H1 (cell line): ENCODE data around the gene NCOA1. TPM values are rescaled to one million over a fixed set of nuclear protein-coding genes. Genes with fewer than 3 reads are reported as not detected.

ENCODE experiments used
- CTCF ChIA-PET: fragments of 300-600 bp; sonication (Branson Sonifier 250); formaldehyde crosslinking; loops from one replicate; lab custom pipeline; 2021; ENCODE audit not compliant: partially characterized antibody; lab: Charles Lee
- POLR2A ChIA-PET: fragments of 300-600 bp; sonication (Branson Sonifier 250); formaldehyde crosslinking; loops from one replicate; lab custom pipeline; 2021; ENCODE audit warnings: inconsistent platforms; ENCODE audit not compliant: partially characterized antibody; lab: Charles Lee
- DNase-seq, 2 experiments: peaks; one replicate each; pipeline versions ENCODE4 v3.0.0 to v3.0.0-alpha.2; 2010 to 2022; ENCODE audit warnings: low spot score in 2 of 2, low read depth in 1 of 2, mixed read lengths in 1 of 2
- FAIRE-seq: peaks from 2 replicates; lab custom pipeline; 2011; peaks lifted over from hg19 to GRCh38; lab: Jason Lieb, UNC
- H2AFZ ChIP-seq: 2 replicates; pipeline ENCODE4 v1.8.1; 2012; ENCODE audit warnings: low read length, inconsistent platforms
- H2AK5ac ChIP-seq: 2 replicates; pipeline ENCODE4 v1.6.1; 2013; ENCODE audit warnings: low read depth, low read length
- H2BK120ac ChIP-seq: replicated peaks from 2 replicates; pipeline ENCODE3; 2013; ENCODE audit warnings: low read depth, low read length, inconsistent platforms
- H2BK12ac ChIP-seq: 2 replicates; pipeline ENCODE4 v1.6.1; 2013; ENCODE audit warnings: low read depth, low read length
- H2BK15ac ChIP-seq: 2 replicates; pipeline ENCODE4 v1.6.1; 2013; ENCODE audit warnings: low read length
- H2BK20ac ChIP-seq: 2 replicates; pipeline ENCODE4 v1.6.1; 2013; ENCODE audit warnings: low read length
- H2BK5ac ChIP-seq: 2 replicates; pipeline ENCODE4 v1.6.1; 2013; ENCODE audit warnings: low read depth, low read length
- H3K14ac ChIP-seq: 2 replicates; pipeline ENCODE4 v1.6.1; 2013; ENCODE audit warnings: inconsistent platforms; ENCODE audit not compliant: insufficient read length
- H3K18ac ChIP-seq: 2 replicates; pipeline ENCODE4 v1.6.1; 2013; ENCODE audit warnings: low read length; ENCODE audit errors: extremely low read depth
- H3K23ac ChIP-seq: 2 replicates; pipeline ENCODE4 v1.6.1; 2013; ENCODE audit warnings: inconsistent platforms; ENCODE audit not compliant: insufficient read length
- H3K23me2 ChIP-seq: 2 replicates; pipeline ENCODE4 v1.6.1; 2013; ENCODE audit warnings: low read depth, low read length
- H3K27ac ChIP-seq: 2 replicates; pipeline ENCODE4 v1.6.1; 2011; ENCODE audit warnings: low read depth, low read length, inconsistent platforms
- H3K27me3 ChIP-seq, 4 experiments: replicated peaks in 1 of 4; 1 replicate in 1 of 4; 2 replicates in 3 of 4; pipeline versions ENCODE4 v1.6.1 to v1.8.1; 2011 to 2013; ENCODE audit warnings: low read length in 3 of 4, mild to moderate bottlenecking in 3 of 4, inconsistent platforms in 2 of 4, mixed read lengths in 2 of 4, moderate library complexity in 1 of 4; ENCODE audit not compliant: control insufficient read depth in 3 of 4, insufficient read depth in 3 of 4; ENCODE audit errors: extremely low read depth in 1 of 4
- H3K36me3 ChIP-seq, 4 experiments: 2 replicates each; pipeline versions ENCODE4 v1.6.1 to v1.8.1; 2011 to 2013; ENCODE audit warnings: mild to moderate bottlenecking in 4 of 4, low read length in 3 of 4, moderate library complexity in 2 of 4, control low read depth in 1 of 4, inconsistent platforms in 1 of 4; ENCODE audit not compliant: insufficient read depth in 4 of 4, control insufficient read depth in 2 of 4
- H3K4ac ChIP-seq: replicated peaks from 2 replicates; pipeline ENCODE3; 2013; ENCODE audit warnings: low read length, low read depth, mixed read lengths, inconsistent platforms; ENCODE audit not compliant: insufficient read length
- H3K4me1 ChIP-seq, 4 experiments: replicated peaks in 1 of 4; 1 replicate in 1 of 4; 2 replicates in 3 of 4; pipeline versions ENCODE4 v1.6.1 to v1.8.1; 2011 to 2013; ENCODE audit warnings: low read length in 3 of 4, inconsistent platforms in 2 of 4, mixed read lengths in 1 of 4; ENCODE audit not compliant: insufficient read depth in 4 of 4, control insufficient read depth in 3 of 4
- H3K4me2 ChIP-seq, 2 experiments: 2 replicates each; pipeline versions ENCODE4 v1.6.1 to v1.8.1; 2011 to 2013; ENCODE audit warnings: low read depth in 2 of 2, low read length in 2 of 2, control low read depth in 1 of 2, inconsistent platforms in 1 of 2, mild to moderate bottlenecking in 1 of 2; ENCODE audit not compliant: insufficient read depth in 1 of 2
- H3K4me3 ChIP-seq, 4 experiments: fragments of 200-600, 300-600 bp in 1 of 4; sonication (generic), shearing (Covaris generic), sonication (Bioruptor Twin) in 1 of 4; 2 replicates each; pipeline versions ENCODE4 v1.5.1 to v1.8.1; 2011 to 2016; ENCODE audit warnings: low read length in 4 of 4, low read depth in 3 of 4, control low read depth in 2 of 4, inconsistent platforms in 2 of 4, mild to moderate bottlenecking in 2 of 4, mixed read lengths in 1 of 4, moderate library complexity in 1 of 4; ENCODE audit not compliant: insufficient read depth in 2 of 4; ENCODE audit errors: extremely low read depth in 1 of 4
- H3K56ac ChIP-seq: replicated peaks from 2 replicates; pipeline ENCODE3; 2013; ENCODE audit warnings: low read depth, mild to moderate bottlenecking, mixed read lengths, low read length, inconsistent platforms; ENCODE audit not compliant: insufficient read length
- H3K79me1 ChIP-seq: 2 replicates; pipeline ENCODE4 v1.6.1; 2013; ENCODE audit warnings: low read depth, low read length, control low read depth
- H3K79me2 ChIP-seq, 2 experiments: 2 replicates each; pipeline versions ENCODE4 v1.6.1 to v1.8.1; 2012 to 2013; ENCODE audit warnings: low read length in 2 of 2, mild to moderate bottlenecking in 2 of 2, inconsistent platforms in 1 of 2; ENCODE audit not compliant: insufficient read depth in 2 of 2, control insufficient read depth in 1 of 2
- H3K9ac ChIP-seq, 4 experiments: replicated peaks in 1 of 4; 1 replicate in 1 of 4; 2 replicates in 3 of 4; pipeline versions ENCODE4 v1.6.1 to v1.8.1; 2011 to 2013; ENCODE audit warnings: low read depth in 3 of 4, low read length in 3 of 4, control low read depth in 2 of 4, mild to moderate bottlenecking in 2 of 4, moderate library complexity in 2 of 4, inconsistent platforms in 1 of 4; ENCODE audit errors: extremely low read depth in 1 of 4
- H3K9me3 ChIP-seq, 2 experiments: 2 replicates each; pipeline versions ENCODE4 v1.6.1 to v1.8.1; 2012 to 2013; ENCODE audit warnings: mild to moderate bottlenecking in 2 of 2, moderate library complexity in 2 of 2, control low read depth in 1 of 2, inconsistent platforms in 1 of 2, low read depth in 1 of 2, low read length in 1 of 2, mixed read lengths in 1 of 2; ENCODE audit not compliant: insufficient read depth in 2 of 2
- H4K20me1 ChIP-seq, 2 experiments: replicated peaks in 1 of 2; 2 replicates each; pipeline versions ENCODE3 to v1.8.1; 2011 to 2013; ENCODE audit warnings: inconsistent platforms in 2 of 2, low read length in 2 of 2, mild to moderate bottlenecking in 1 of 2; ENCODE audit not compliant: insufficient read depth in 2 of 2, control insufficient read depth in 1 of 2
- H4K5ac ChIP-seq: 2 replicates; pipeline ENCODE4 v1.6.1; 2013; ENCODE audit warnings: low read length, low read depth, mixed read lengths, inconsistent platforms; ENCODE audit not compliant: insufficient read length
- H4K8ac ChIP-seq: 2 replicates; pipeline ENCODE4 v1.8.0; 2013; ENCODE audit warnings: mild to moderate bottlenecking, moderate library complexity, low read length, inconsistent platforms; ENCODE audit not compliant: insufficient read depth; ENCODE audit errors: extremely low read depth
- H4K91ac ChIP-seq: replicated peaks from 2 replicates; pipeline ENCODE3; 2013; ENCODE audit warnings: low read length, mixed read lengths, inconsistent platforms; ENCODE audit not compliant: insufficient read length
- BACH1 ChIP-seq: IDR thresholded peaks from 2 replicates; pipeline ENCODE4 v1.6.1; 2012; ENCODE audit warnings: low read length, improper control_type of control experiment
- BCL11A ChIP-seq, 2 experiments: IDR thresholded peaks; one replicate each; pipeline ENCODE4 v1.6.1; 2011; ENCODE audit warnings: low read depth in 2 of 2, low read length in 2 of 2, mild to moderate bottlenecking in 2 of 2
- KDM5A ChIP-seq: fragments of 200-600 bp; IDR thresholded peaks from 2 replicates; pipeline ENCODE4 v1.7.1; 2012; ENCODE audit warnings: mild to moderate bottlenecking, low read length, inconsistent platforms, mixed read lengths
- WGBS, 2 experiments: shearing (Covaris generic) in 1 of 2; methylation state at CpG; one replicate each; pipeline versions ENCODE4 v1.1.6 to v1.1.7; 2013 to 2015; ENCODE audit warnings: low lambda C conversion rate in 2 of 2, mixed read lengths in 2 of 2, inconsistent platforms in 1 of 2, low coverage in 1 of 2, missing lambda C conversion rate in 1 of 2; ENCODE audit not compliant: insufficient replicate concordance in 2 of 2, insufficient coverage in 1 of 2, insufficient read length in 1 of 2; ENCODE audit errors: extremely low coverage in 1 of 2, missing lambda C conversion rate in 1 of 2; 5-methylcytosine and 5-hydroxymethylcytosine counted together
- polyA plus RNA-seq, 7 experiments: library from polyadenylated mRNA; depleted of rRNA in 3 of 7; stranded (reverse) in 5 of 7; unstranded in 2 of 7; fragments of >200 nt in 5 of 7; fragments of 200-250 nt in 2 of 7; gene quantifications; 1 replicate in 5 of 7; 2 replicates in 1 of 7; 4 replicates in 1 of 7; pipeline versions ENCODE4 v1.2.1 to v1.2.3, GENCODE V29; 2011 to 2013; ENCODE audit warnings: missing spikeins in 2 of 7, mixed read lengths in 2 of 7
- total RNA-seq: library from RNA; stranded (reverse); fragmentation: NEBNext Ultra II Directional; extraction: Animal tissue kit (Norgen Biotek cat#: 25700); gene quantifications from 2 replicates; pipeline ENCODE4 v1.2.1, GENCODE V29; 2021

NCOA1 gene
- total and polyA plus RNA-seq, 2 of the 8 experiments (the other 6 are each of a cell fraction or from before 2014, with no cell fraction given) = 12.8 to 17.9 TPM

GRCh38 chr2:24791452-24791851 lies 300.4 kb downstream of the NCOA1 start:
- Histone ChIP-seq H3K4ac (no peak overlapping the region), H2BK120ac (no peak overlapping the region), H2BK5ac (no peak overlapping the region), H3K4me1 (peaks cover 0 to 7% (median 6%) of the 10 kb centered on the region in 4 experiments; a peak in 4 of 7 replicates), H3K36me3 (peaks cover 0 to 11% (median 1%) of the 10 kb centered on the region in 4 experiments; a peak in 3 of 8 replicates), H3K9ac (no peak overlapping the region), H4K91ac (no peak overlapping the region), H2BK15ac (0 out of 2 replicates have a peak overlapping the region, but pooled peaks have one; percentile 25), H3K27me3 (no peaks in the 10 kb centered on the region), H2AK5ac (no peak overlapping the region), H2BK12ac (no peak overlapping the region; the same call in 1 of the 2 replicates), H3K4me2 (peak overlapping the region; percentile 88 to 93; a peak in 2 of 4 replicates), H3K79me1 (peaks cover 8% of the 10 kb centered on the region), H2AFZ (no peak overlapping the region), H3K4me3 (0 out of 8 replicates have a peak overlapping the region, but pooled peaks of 1 of the 4 experiments have one; percentile 0), H4K8ac (no peak overlapping the region), H4K20me1 (no peaks in the 10 kb centered on the region), H3K56ac (no peak overlapping the region), H3K14ac (no peak overlapping the region), H3K79me2 (peaks cover 10 to 29% of the 10 kb centered on the region in 2 experiments), H3K27ac (no peak overlapping the region), H2BK20ac (no peak overlapping the region), H3K18ac (no peak overlapping the region), H3K23ac (no peak overlapping the region), H4K5ac (no peak overlapping the region), H3K23me2 (peaks cover 8% of the 10 kb centered on the region; the same call in 1 of the 2 replicates), H3K9me3 (no peaks in the 10 kb centered on the region)
- CTCF ChIA-PET = interaction anchor here (0.6 to 4.0 kb wide), 20 partner anchors 12 to 1088 kb away, joined by 3 to 37 read pairs (median 4); no protein-coding TSS in a partner anchor
- 82% methylated on average over 5 of the region's 5 CpGs; no CpG with 5 or more reads in 1 of the 2 experiments for WGBS, 2 experiments
- DNase-seq (no peak), FAIRE-seq (no peak)
- POLR2A ChIA-PET = interaction anchor here (0.8 to 1.1 kb wide), 2 partner anchors 19 to 31 kb away, joined by 3 read pairs; no protein-coding TSS in a partner anchor
- TF ChIP-seq BACH1 (no peak), KDM5A (no peak), BCL11A (IDR thresholded peaks at IDR 0.05; ENCODE audit: low read depth in 2 of 2, low read length in 2 of 2) (no peak)
